HEK293 (cell line): ENCODE measurements around the gene ABTB2.
A peak's percentile ranks its signal among the peaks of the same experiment; 100 is the strongest.

ENCODE experiments used
- BCL11A ChIP-seq: fragments of 450-650 bp; formaldehyde crosslinking; IDR thresholded peaks from 2 replicates; pipeline ENCODE4 v1.5.1; 2016; ENCODE audit warnings: low read depth, missing biosample characterization, missing genetic modification characterization
- PRDM4 ChIP-seq: fragments of 450-650 bp; formaldehyde crosslinking; IDR thresholded peaks from 2 replicates; pipeline ENCODE4 v1.5.1; 2017; ENCODE audit warnings: missing biosample characterization, missing genetic modification characterization
- REST ChIP-seq: fragments of 450-650 bp; formaldehyde crosslinking; IDR thresholded peaks from 2 replicates; pipeline ENCODE4 v1.5.1; 2016; ENCODE audit warnings: missing biosample characterization, missing genetic modification characterization
- SCRT2 ChIP-seq: fragments of 450-650 bp; formaldehyde crosslinking; IDR thresholded peaks from 2 replicates; pipeline ENCODE4 v1.5.1; 2016; ENCODE audit warnings: missing biosample characterization, missing genetic modification characterization
- YY1 ChIP-seq: fragments of 450-650 bp; formaldehyde crosslinking; IDR thresholded peaks from 2 replicates; pipeline ENCODE4 v1.5.1; 2018; ENCODE audit warnings: missing biosample characterization, missing genetic modification characterization
- ZBTB10 ChIP-seq: fragments of 450-650 bp; formaldehyde crosslinking; IDR thresholded peaks from 2 replicates; pipeline ENCODE4 v1.5.1; 2016; ENCODE audit warnings: missing biosample characterization, missing genetic modification characterization
- ZBTB8A ChIP-seq: fragments of 450-650 bp; formaldehyde crosslinking; IDR thresholded peaks from 2 replicates; pipeline ENCODE4 v1.5.1; 2016; ENCODE audit warnings: missing biosample characterization, missing genetic modification characterization
- ZIC2 ChIP-seq: fragments of 450-650 bp; formaldehyde crosslinking; IDR thresholded peaks from 2 replicates; pipeline ENCODE4 v1.5.1; 2016; ENCODE audit warnings: missing biosample characterization, missing genetic modification characterization
- ZNF112 ChIP-seq: fragments of 450-650 bp; formaldehyde crosslinking; IDR thresholded peaks from 2 replicates; pipeline ENCODE4 v1.5.0; 2017; ENCODE audit warnings: missing biosample characterization, missing genetic modification characterization
- ZNF558 ChIP-seq: fragments of 450-650 bp; formaldehyde crosslinking; IDR thresholded peaks from 2 replicates; pipeline ENCODE4 v1.5.1; 2016; ENCODE audit warnings: missing biosample characterization, missing genetic modification characterization
- ZNF626 ChIP-seq: fragments of 450-650 bp; sonication (Bioruptor Pico); formaldehyde crosslinking; IDR thresholded peaks from 2 replicates; pipeline ENCODE4 v1.5.1; 2018; ENCODE audit warnings: missing biosample characterization, missing genetic modification characterization, inconsistent platforms
- ZNF791 ChIP-seq: fragments of 450-650 bp; formaldehyde crosslinking; IDR thresholded peaks from 2 replicates; pipeline ENCODE4 v1.5.1; 2016; ENCODE audit warnings: missing biosample characterization, missing genetic modification characterization
- ZSCAN4 ChIP-seq: fragments of 450-650 bp; formaldehyde crosslinking; IDR thresholded peaks from 2 replicates; pipeline ENCODE4 v1.5.1; 2017; ENCODE audit warnings: missing biosample characterization, missing genetic modification characterization
- ZSCAN5A ChIP-seq: fragments of 450-650 bp; formaldehyde crosslinking; IDR thresholded peaks from 2 replicates; pipeline ENCODE4 v1.5.1; 2016; ENCODE audit warnings: missing biosample characterization, missing genetic modification characterization
- TF ChIP-seq, protein P1 (sequence below): fragments of 450-650 bp; formaldehyde crosslinking; IDR thresholded peaks from 2 replicates; pipeline ENCODE4 v1.5.1; 2016; ENCODE audit warnings: missing biosample characterization, missing genetic modification characterization, borderline replicate concordance
- TF ChIP-seq, protein P2 (sequence below): fragments of 450-650 bp; formaldehyde crosslinking; IDR thresholded peaks from 2 replicates; pipeline ENCODE4 v1.5.1; 2016; ENCODE audit warnings: missing biosample characterization, missing genetic modification characterization

Gene ABTB2

GRCh38 chr11:34356913-34357700, 703 bp downstream of the ABTB2 start (continued):
- TF ChIP-seq, protein P1, sequence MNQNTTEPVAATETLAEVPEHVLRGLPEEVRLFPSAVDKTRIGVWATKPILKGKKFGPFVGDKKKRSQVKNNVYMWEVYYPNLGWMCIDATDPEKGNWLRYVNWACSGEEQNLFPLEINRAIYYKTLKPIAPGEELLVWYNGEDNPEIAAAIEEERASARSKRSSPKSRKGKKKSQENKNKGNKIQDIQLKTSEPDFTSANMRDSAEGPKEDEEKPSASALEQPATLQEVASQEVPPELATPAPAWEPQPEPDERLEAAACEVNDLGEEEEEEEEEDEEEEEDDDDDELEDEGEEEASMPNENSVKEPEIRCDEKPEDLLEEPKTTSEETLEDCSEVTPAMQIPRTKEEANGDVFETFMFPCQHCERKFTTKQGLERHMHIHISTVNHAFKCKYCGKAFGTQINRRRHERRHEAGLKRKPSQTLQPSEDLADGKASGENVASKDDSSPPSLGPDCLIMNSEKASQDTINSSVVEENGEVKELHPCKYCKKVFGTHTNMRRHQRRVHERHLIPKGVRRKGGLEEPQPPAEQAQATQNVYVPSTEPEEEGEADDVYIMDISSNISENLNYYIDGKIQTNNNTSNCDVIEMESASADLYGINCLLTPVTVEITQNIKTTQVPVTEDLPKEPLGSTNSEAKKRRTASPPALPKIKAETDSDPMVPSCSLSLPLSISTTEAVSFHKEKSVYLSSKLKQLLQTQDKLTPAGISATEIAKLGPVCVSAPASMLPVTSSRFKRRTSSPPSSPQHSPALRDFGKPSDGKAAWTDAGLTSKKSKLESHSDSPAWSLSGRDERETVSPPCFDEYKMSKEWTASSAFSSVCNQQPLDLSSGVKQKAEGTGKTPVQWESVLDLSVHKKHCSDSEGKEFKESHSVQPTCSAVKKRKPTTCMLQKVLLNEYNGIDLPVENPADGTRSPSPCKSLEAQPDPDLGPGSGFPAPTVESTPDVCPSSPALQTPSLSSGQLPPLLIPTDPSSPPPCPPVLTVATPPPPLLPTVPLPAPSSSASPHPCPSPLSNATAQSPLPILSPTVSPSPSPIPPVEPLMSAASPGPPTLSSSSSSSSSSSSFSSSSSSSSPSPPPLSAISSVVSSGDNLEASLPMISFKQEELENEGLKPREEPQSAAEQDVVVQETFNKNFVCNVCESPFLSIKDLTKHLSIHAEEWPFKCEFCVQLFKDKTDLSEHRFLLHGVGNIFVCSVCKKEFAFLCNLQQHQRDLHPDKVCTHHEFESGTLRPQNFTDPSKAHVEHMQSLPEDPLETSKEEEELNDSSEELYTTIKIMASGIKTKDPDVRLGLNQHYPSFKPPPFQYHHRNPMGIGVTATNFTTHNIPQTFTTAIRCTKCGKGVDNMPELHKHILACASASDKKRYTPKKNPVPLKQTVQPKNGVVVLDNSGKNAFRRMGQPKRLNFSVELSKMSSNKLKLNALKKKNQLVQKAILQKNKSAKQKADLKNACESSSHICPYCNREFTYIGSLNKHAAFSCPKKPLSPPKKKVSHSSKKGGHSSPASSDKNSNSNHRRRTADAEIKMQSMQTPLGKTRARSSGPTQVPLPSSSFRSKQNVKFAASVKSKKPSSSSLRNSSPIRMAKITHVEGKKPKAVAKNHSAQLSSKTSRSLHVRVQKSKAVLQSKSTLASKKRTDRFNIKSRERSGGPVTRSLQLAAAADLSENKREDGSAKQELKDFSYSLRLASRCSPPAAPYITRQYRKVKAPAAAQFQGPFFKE = no peak
- TF ChIP-seq BCL11A (tag by site-specific recombination) = no peak
- TF ChIP-seq ZSCAN5A (tag by site-specific recombination) = no peak
- no peak for TF ChIP-seq ZNF558 (tag by site-specific recombination)
- no peak for TF ChIP-seq SCRT2
- no peak for TF ChIP-seq ZNF791
- TF ChIP-seq ZNF112 (tag by site-specific recombination) = no peak
- TF ChIP-seq REST (tag by site-specific recombination) = peak; percentile 58; the same call in 1 of the 2 replicates
- TF ChIP-seq YY1 (tag by site-specific recombination) = 0 out of 2 replicates have a peak, but pooled peaks have one; percentile 1
- TF ChIP-seq PRDM4 (tag by site-specific recombination) = no peak
- TF ChIP-seq, protein P2, sequence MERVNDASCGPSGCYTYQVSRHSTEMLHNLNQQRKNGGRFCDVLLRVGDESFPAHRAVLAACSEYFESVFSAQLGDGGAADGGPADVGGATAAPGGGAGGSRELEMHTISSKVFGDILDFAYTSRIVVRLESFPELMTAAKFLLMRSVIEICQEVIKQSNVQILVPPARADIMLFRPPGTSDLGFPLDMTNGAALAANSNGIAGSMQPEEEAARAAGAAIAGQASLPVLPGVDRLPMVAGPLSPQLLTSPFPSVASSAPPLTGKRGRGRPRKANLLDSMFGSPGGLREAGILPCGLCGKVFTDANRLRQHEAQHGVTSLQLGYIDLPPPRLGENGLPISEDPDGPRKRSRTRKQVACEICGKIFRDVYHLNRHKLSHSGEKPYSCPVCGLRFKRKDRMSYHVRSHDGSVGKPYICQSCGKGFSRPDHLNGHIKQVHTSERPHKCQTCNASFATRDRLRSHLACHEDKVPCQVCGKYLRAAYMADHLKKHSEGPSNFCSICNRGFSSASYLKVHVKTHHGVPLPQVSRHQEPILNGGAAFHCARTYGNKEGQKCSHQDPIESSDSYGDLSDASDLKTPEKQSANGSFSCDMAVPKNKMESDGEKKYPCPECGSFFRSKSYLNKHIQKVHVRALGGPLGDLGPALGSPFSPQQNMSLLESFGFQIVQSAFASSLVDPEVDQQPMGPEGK (tag by site-specific recombination) = no peak
- peak; percentile 59 for TF ChIP-seq ZIC2 (tag by site-specific recombination)
- TF ChIP-seq ZSCAN4 (tag by site-specific recombination) = no peak
- no peak for TF ChIP-seq ZBTB10 (tag by site-specific recombination)
- TF ChIP-seq ZNF626 (tag by site-specific recombination) = no peak
- TF ChIP-seq ZBTB8A (tag by site-specific recombination) = peak; percentile 84
